ELR (cell line): ENCODE data around the gene ZMAT2.
A peak's percentile ranks its signal among the peaks of the same experiment; 100 is the strongest.
"Not testable (repeated sequence)": the region's sequence is repeated elsewhere in the genome, so short reads cannot be mapped to it uniquely, and the experiment has no call there.

Source experiments
- DNase-seq: peaks from one replicate; pipeline ENCODE4 v3.0.0-alpha.2; 2015; ENCODE audit warnings: low read depth

ZMAT2 gene

DNA sequence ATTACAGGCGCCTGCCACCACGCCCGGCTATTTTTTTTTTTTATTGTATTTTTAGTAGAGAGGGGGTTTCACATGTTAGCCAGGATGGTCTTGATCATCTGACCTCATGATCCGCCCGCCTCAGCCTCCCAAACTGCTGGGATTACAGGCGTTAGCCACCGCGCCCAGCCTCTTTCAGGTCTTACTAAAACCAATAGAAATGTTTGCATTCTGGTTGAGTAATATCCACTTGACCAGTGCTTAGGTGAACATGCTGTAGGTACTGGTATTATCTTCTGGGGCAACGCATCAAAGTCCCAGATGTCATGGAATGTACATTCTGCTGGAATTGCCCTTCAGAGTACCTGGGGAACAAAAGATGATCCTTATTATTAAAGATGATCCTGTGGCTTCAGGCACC, 8.5 kb downstream of the ZMAT2 start:
- DNase-seq: not testable (repeated sequence)

DNA sequence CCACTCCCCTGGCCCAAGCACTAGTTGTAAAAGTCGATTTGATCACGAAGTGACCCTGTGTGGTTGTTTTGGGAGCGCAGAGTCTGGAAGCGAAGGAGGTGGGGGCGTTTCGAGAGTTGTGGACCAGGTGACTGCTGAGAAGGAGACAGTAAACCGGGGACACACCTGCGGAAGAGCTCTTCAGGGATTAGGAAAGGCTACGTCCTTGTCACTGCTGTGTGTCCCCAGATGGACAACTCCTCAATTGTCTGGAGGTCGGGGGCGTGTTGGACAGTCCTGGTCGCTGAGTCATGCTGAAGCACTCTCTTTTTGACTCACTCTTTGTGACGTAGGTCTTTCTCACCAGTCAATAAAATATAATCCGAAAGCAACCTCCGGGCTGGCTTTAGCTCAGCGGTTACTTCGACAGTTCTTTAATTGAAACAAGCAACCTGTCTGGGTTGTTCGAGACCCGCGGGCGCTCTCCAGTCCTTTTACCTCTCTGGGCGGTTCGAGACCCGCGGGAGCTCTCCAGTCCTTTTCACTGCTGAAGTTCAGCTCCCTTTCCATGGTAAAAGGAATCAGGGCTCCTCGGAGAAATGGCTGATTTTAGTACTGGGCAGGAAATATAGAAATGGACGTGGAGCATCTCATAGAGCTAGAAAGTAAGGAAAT, 10.8 kb downstream of the ZMAT2 start:
- DNase-seq: peak; percentile 99

GRCh38 chr5:140711794-140712193, 11.5 kb downstream of the ZMAT2 start:
- no peak for DNase-seq

DNA sequence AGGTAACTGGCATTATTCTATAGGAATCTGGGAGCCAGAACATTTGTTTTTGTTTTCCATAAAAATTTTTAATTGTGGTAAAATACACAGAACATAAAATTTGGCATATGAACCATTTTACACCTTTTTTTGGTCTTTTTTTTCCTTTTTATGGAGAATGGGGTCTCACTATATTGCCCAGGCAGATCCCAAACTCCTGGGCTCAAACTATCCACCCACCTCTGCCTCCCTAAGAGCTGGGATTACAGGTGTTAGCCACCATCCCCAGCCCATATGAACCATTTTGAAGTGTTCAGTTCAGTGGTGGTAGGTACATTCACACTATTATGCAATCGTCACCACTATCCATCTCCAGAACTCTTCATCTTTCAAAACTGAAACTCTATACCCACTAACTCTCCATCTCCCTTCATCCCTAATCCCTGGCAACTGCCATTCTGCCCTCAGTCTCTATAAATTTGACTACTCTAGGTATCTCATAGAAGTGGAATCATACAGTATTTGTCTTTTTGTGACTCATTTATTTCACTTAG, 13.4 kb downstream of the ZMAT2 start:
- DNase-seq: no peak

- DNase-seq: not testable (repeated sequence)
Observed at GRCh38 chr5:140716238-140716637, 16.0 kb downstream of the ZMAT2 start.

- DNase-seq: no peak
Observed at GRCh38 chr5:140718266-140718592, 18.0 kb downstream of the ZMAT2 start.

- DNase-seq: peak; percentile 34
Observed at GRCh38 chr5:140720738-140721137, 20.5 kb downstream of the ZMAT2 start.

GRCh38 chr5:140721395-140721794, 21.1 kb downstream of the ZMAT2 start:
- DNase-seq: not testable (repeated sequence)

DNA sequence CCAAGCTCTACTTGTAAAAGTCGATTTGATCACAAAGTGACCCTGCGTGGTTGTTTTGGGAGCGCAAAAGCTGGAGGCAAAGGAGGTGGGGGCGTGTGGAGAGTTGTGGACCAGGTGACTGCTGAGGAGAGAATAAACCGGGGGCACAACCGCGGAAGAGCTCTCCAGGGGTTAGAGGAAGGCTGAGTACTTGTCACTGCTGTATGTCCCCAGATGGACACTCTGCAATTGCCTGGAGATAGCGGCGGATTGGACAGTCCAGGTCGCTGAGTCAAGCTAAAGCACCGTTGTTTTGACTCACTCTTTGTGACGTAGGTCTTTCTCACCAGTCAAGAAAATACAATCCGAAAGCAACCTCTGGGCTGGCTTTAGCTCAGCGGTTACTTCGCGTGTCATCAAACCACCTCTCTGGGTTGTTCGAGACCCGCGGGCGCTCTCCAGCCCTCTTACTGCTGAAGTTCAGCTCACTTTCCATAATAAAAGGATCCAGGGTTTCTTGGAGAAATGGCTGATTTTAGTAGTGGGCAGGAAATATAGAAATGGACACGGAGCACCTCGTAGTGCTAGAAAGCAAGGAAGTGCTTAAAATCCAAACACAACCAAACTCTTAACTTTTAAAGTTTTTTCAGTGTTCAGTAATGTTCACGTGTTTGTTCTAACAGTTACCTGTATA, 25.7 kb downstream of the ZMAT2 start:
- DNase-seq: peak; percentile 97

- DNase-seq: no peak
Observed at GRCh38 chr5:140733098-140733497, 32.9 kb downstream of the ZMAT2 start.

DNA sequence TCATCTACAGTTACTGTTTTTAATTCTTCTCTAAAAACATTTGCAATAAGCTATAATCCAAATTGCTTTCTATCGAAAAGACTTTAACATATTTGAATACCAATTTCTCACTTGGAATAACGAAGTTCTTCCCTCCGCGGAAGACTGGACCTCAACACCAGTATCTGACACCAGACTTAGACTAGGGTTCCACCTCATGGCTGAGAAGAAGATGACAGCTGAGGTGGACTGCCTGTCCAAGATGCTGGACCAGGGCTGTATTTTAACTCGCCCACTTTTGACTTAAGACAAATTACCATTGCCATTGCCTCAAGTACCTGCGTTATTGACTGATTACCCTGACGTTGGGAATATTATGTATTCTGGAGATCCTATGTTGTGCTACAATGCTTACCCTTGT, 34.1 kb downstream of the ZMAT2 start:
- DNase-seq: peak; percentile 47

GRCh38 chr5:140737486-140737885, 37.2 kb downstream of the ZMAT2 start:
- DNase-seq: no peak

- no peak for DNase-seq
Observed at GRCh38 chr5:140741967-140742366, 41.7 kb downstream of the ZMAT2 start.

DNA sequence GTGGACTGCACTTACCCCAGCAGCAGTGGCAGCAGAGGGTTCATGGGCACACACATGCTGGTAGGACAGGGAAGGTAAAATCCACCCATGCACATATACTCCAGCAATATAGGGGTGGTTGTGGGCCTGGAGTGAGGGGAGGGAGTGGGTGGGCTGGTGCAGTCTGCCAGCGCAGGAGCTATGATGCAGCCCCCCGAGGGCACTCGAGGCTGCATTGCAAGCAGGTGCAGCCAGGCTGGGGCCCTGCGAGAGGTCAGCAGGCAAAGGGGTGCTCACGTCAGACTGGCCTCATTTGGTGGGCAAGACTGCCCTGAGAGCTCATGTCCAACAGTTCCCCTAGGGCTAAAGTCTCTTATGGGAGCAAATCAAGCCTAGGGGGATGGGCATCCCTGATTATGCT, 53.3 kb downstream of the ZMAT2 start:
- no peak for DNase-seq
